Neural cell (in vitro differentiated cells): ENCODE data around the gene ZNF880.

Source experiments
- EP300 ChIP-seq: fragments of 450-650 bp; conservative IDR thresholded peaks from 2 replicates; pipeline ENCODE4 v1.6.1; 2014; ENCODE audit warnings: antibody characterized with exemption, mild to moderate bottlenecking, moderate library complexity; ENCODE audit not compliant: poor library complexity, severe bottlenecking
- POLR2AphosphoS5 ChIP-seq: IDR thresholded peaks from 2 replicates; pipeline ENCODE4 v1.6.1; 2012
- RAD21 ChIP-seq: fragments of 450-650 bp; conservative IDR thresholded peaks from 2 replicates; pipeline ENCODE4 v1.6.1; 2014; ENCODE audit warnings: antibody characterized with exemption, mild to moderate bottlenecking, moderate library complexity
- SMC3 ChIP-seq: fragments of 450-650 bp; conservative IDR thresholded peaks from 2 replicates; pipeline ENCODE4 v1.6.1; 2014; ENCODE audit warnings: antibody characterized with exemption, mild to moderate bottlenecking, moderate library complexity; ENCODE audit not compliant: poor library complexity
- TAF1 ChIP-seq: IDR thresholded peaks from 2 replicates; pipeline ENCODE4 v1.6.1; 2012; ENCODE audit warnings: low read depth
- TF ChIP-seq, protein P1 (sequence below): fragments of 450-650 bp; IDR thresholded peaks from 2 replicates; pipeline ENCODE4 v1.5.1; 2014; ENCODE audit warnings: antibody characterized with exemption, mild to moderate bottlenecking, moderate library complexity; ENCODE audit not compliant: poor library complexity, severe bottlenecking
- TF ChIP-seq, protein P2 (sequence below): IDR thresholded peaks from 2 replicates; pipeline ENCODE4 v1.6.1; 2012; ENCODE audit warnings: borderline replicate concordance

GRCh38 chr19:52369559-52370340 lies at the start of gene ZNF880:
- TF ChIP-seq, protein P1, sequence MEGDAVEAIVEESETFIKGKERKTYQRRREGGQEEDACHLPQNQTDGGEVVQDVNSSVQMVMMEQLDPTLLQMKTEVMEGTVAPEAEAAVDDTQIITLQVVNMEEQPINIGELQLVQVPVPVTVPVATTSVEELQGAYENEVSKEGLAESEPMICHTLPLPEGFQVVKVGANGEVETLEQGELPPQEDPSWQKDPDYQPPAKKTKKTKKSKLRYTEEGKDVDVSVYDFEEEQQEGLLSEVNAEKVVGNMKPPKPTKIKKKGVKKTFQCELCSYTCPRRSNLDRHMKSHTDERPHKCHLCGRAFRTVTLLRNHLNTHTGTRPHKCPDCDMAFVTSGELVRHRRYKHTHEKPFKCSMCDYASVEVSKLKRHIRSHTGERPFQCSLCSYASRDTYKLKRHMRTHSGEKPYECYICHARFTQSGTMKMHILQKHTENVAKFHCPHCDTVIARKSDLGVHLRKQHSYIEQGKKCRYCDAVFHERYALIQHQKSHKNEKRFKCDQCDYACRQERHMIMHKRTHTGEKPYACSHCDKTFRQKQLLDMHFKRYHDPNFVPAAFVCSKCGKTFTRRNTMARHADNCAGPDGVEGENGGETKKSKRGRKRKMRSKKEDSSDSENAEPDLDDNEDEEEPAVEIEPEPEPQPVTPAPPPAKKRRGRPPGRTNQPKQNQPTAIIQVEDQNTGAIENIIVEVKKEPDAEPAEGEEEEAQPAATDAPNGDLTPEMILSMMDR, result peak; percentile 25
- TF ChIP-seq SMC3, result no peak
- peak; percentile 41 for TF ChIP-seq EP300
- TF ChIP-seq, protein P2, sequence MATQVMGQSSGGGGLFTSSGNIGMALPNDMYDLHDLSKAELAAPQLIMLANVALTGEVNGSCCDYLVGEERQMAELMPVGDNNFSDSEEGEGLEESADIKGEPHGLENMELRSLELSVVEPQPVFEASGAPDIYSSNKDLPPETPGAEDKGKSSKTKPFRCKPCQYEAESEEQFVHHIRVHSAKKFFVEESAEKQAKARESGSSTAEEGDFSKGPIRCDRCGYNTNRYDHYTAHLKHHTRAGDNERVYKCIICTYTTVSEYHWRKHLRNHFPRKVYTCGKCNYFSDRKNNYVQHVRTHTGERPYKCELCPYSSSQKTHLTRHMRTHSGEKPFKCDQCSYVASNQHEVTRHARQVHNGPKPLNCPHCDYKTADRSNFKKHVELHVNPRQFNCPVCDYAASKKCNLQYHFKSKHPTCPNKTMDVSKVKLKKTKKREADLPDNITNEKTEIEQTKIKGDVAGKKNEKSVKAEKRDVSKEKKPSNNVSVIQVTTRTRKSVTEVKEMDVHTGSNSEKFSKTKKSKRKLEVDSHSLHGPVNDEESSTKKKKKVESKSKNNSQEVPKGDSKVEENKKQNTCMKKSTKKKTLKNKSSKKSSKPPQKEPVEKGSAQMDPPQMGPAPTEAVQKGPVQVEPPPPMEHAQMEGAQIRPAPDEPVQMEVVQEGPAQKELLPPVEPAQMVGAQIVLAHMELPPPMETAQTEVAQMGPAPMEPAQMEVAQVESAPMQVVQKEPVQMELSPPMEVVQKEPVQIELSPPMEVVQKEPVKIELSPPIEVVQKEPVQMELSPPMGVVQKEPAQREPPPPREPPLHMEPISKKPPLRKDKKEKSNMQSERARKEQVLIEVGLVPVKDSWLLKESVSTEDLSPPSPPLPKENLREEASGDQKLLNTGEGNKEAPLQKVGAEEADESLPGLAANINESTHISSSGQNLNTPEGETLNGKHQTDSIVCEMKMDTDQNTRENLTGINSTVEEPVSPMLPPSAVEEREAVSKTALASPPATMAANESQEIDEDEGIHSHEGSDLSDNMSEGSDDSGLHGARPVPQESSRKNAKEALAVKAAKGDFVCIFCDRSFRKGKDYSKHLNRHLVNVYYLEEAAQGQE, result peak; percentile 51
- TF ChIP-seq TAF1, result no peak
- peak; percentile 92 for TF ChIP-seq POLR2AphosphoS5
- no peak for TF ChIP-seq RAD21
